ENCODE results near the gene CAMSAP2.

Gene CAMSAP2

GRCh38 chr1:200774735-200775444 lies 36.2 kb downstream of the CAMSAP2 start:
- TF ChIP-seq, protein P1, sequence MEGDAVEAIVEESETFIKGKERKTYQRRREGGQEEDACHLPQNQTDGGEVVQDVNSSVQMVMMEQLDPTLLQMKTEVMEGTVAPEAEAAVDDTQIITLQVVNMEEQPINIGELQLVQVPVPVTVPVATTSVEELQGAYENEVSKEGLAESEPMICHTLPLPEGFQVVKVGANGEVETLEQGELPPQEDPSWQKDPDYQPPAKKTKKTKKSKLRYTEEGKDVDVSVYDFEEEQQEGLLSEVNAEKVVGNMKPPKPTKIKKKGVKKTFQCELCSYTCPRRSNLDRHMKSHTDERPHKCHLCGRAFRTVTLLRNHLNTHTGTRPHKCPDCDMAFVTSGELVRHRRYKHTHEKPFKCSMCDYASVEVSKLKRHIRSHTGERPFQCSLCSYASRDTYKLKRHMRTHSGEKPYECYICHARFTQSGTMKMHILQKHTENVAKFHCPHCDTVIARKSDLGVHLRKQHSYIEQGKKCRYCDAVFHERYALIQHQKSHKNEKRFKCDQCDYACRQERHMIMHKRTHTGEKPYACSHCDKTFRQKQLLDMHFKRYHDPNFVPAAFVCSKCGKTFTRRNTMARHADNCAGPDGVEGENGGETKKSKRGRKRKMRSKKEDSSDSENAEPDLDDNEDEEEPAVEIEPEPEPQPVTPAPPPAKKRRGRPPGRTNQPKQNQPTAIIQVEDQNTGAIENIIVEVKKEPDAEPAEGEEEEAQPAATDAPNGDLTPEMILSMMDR (conservative IDR thresholded peaks at IDR 0.05; ENCODE audit: low read depth): no peak
- POLR2A ChIA-PET (ENCODE audit: low non-redundant PET): interaction anchor here (0.5 kb wide), 1 partner anchor 88 kb away, joined by 7 read pairs; no protein-coding TSS in a partner anchor
- H3K27ac ChIP-seq: no peak overlapping the region
- no peak for DNase-seq (ENCODE audit: low spot score)
- CTCF ChIA-PET: interaction anchor here (0.6 to 1.1 kb wide), 6 partner anchors 134 to 785 kb away, joined by 3 read pairs; no protein-coding TSS in a partner anchor

- TF ChIP-seq, protein P1 (conservative IDR thresholded peaks at IDR 0.05; ENCODE audit: low read depth): no peak
- ChIA-PET POLR2A (ENCODE audit: low non-redundant PET) (interaction anchor here (0.6 kb wide), 1 partner anchor 323 kb away, joined by 3 read pairs; no protein-coding TSS in a partner anchor), CTCF (interaction anchor here (0.6 to 1.2 kb wide), 5 partner anchors 15 to 784 kb away, joined by 3 read pairs; no protein-coding TSS in a partner anchor)
- DNase-seq (ENCODE audit: low spot score): no peak
- H3K27ac ChIP-seq: peak overlapping the region; percentile 41; the same call in 1 of the 2 replicates
Observed at GRCh38 chr1:200775850-200776249, 37.2 kb downstream of the CAMSAP2 start.

- POLR2A ChIA-PET (ENCODE audit: low non-redundant PET): no interaction called here
- DNase-seq (ENCODE audit: low spot score): no peak
- CTCF ChIA-PET: interaction anchor here (1.0 to 1.2 kb wide), 2 partner anchors 13 to 218 kb away, joined by 3 read pairs; no protein-coding TSS in a partner anchor
- TF ChIP-seq, protein P1 (conservative IDR thresholded peaks at IDR 0.05; ENCODE audit: low read depth): no peak
- no peak overlapping the region for H3K27ac ChIP-seq
Observed at GRCh38 chr1:200776949-200777348, 38.3 kb downstream of the CAMSAP2 start.

- no peak overlapping the region for H3K27ac ChIP-seq
- no peak for DNase-seq (ENCODE audit: low spot score)
- ChIA-PET POLR2A (ENCODE audit: low non-redundant PET) (no interaction called here), CTCF (interaction anchor here (1.2 kb wide), 1 partner anchor 25 kb away, joined by 7 read pairs; no protein-coding TSS in a partner anchor)
- TF ChIP-seq, protein P1 (conservative IDR thresholded peaks at IDR 0.05; ENCODE audit: low read depth): no peak
Observed at GRCh38 chr1:200778766-200779165, 40.1 kb downstream of the CAMSAP2 start.

- CTCF ChIA-PET: interaction anchor here (1.2 kb wide), 1 partner anchor 24 kb away, joined by 7 read pairs; no protein-coding TSS in a partner anchor
- TF ChIP-seq, protein P1 (conservative IDR thresholded peaks at IDR 0.05; ENCODE audit: low read depth): no peak
- no peak overlapping the region for H3K27ac ChIP-seq
- DNase-seq (ENCODE audit: low spot score): no peak
- POLR2A ChIA-PET (ENCODE audit: low non-redundant PET): no interaction called here
Observed at GRCh38 chr1:200779326-200779725, 40.6 kb downstream of the CAMSAP2 start.

- ChIA-PET CTCF (interaction anchor here (0.8 to 1.0 kb wide), 2 partner anchors 26 to 57 kb away, joined by 3 to 4 read pairs; no protein-coding TSS in a partner anchor), POLR2A (ENCODE audit: low non-redundant PET) (no interaction called here)
- no peak overlapping the region for H3K27ac ChIP-seq
- DNase-seq (ENCODE audit: low spot score): no peak
- TF ChIP-seq, protein P1 (conservative IDR thresholded peaks at IDR 0.05; ENCODE audit: low read depth): no peak
Observed at GRCh38 chr1:200780545-200781369, 42.1 kb downstream of the CAMSAP2 start.
